HG03469 (cell line): ENCODE measurements around the gene CTNS.

Experiments used
- ATAC-seq: cut with Tn5 transposase; IDR thresholded peaks from one replicate; pipeline ENCODE4 v1.9.1; 2021; ENCODE audit warnings: mild to moderate bottlenecking, moderate library complexity, moderate number of reproducible peaks; ENCODE audit not compliant: unreplicated experiment

CTNS gene

DNA sequence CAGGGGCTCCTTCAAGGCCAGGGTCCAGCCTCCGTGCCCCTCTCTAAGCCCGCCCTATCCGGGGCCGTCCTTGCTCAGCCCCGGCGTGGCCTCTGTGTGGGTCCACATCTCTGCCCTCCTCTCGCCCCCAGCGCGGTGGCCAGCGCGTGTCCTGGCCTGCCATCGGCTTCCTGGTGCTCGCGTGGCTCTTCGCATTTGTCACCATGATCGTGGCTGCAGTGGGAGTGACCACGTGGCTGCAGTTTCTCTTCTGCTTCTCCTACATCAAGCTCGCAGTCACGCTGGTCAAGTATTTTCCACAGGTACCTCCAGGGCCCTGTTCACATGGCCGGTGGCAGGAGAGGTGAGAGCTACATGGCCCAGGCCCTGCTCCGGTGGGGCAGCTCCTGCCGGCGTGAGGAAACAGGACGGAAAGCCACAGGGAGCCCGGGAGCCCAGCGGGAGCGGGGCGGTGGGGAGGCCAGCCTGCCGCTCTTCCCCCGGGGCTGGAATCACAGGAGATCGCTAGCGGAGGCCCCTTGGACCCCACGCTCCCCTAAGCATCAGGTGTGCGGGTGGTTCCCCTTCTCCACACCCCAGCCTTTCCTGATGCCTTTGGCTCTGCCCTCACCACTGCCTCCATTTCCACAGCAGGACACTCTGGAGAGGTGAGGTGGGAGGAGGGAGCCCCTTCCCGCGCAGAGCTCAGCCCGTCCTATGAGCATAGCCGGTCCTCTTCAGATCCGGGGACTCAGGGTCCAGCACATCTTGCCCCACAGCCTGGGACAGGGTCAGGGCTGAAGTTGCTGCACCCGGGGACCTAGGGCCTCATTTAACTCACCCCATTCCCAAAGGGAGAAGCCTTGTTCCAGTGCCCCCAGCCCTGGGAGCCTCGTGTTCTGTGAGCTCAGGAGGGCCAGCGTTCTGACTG lies 21.6 kb downstream of the CTNS start:
- ATAC-seq, result no peak

DNA sequence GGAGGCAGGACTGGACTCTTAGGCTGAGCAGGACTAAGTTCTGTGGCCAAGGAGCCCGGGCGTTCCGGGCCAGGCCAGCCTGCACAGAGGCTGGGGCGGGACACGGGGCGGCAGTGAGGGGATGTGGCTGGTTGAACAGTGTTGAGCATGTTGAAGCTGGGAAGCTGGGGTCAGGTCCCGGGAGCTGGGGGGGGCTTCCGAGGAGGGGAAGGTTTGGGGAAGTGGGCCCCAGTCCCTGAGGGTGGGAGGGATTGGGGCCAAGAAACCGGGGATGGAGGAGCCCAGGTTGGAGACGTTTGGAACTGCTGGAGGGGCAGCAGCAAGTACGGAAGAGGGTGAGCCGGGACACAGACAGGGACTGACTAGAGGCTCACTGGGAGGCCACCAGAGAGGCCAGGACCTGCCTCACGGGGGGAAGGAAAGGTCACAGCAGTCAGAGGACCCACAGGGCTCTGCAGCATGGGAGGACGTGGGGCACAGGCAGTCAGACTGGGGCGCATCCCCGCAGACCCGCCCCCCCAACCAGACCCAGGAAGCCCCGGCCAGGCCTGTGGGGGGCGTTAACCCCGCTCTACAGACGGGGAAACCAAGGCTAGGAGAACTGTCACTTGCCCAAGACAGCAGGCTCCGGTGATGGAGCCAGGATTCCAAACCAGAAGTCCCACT lies 22.4 kb downstream of the CTNS start:
- ATAC-seq, result no peak

DNA sequence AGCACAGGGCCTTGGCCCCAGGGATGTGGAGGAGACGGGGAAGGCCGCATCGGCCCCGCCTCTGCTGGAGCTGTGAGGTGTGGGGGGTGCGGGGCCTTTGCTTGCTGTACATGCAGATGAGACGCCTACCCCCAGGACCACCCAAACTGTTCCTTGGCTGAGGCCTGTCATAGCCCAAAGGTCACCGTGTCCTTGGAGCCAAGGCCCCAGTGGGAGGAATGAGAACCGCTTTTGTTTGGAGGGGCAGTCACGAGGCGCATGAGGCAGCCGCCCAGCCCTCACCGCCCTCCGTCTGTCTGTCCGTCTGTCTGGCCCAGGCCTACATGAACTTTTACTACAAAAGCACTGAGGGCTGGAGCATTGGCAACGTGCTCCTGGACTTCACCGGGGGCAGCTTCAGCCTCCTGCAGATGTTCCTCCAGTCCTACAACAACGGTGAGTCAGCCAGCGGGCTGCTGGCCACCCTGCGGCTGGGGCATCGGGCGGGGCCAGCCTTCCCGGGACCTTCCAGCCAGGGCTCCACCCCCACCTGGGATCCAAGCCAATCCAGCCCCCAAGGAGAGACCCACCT lies 23.1 kb downstream of the CTNS start:
- ATAC-seq, result no peak

DNA sequence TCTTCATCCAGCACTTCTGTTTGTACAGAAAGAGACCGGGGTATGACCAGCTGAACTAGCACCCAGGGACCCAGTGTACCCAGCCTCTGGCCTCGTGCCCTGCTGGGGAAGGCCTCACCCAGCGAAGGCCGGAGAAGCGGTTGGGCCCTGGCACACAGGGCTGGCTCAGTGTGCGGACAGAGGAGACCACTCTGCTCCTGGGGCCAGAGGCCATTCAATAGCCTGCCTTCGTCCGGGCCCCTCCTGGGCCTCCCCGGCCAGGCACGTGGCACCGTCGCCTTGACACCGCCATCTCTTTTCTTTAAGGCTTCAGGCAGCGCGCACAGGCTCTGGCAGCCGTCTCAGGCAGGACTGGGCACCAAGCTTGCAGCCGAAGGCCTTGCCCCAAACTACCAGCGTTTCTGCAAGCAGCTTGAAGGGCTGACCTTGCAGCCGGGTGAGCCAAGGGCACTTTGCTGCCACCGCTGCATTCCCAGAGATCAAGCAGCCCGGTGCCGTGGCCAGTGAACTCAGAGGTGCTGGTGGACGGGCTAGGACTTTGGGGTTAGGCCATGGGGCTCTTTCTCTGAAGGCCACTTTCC lies 23.8 kb downstream of the CTNS start:
- no peak for ATAC-seq

DNA sequence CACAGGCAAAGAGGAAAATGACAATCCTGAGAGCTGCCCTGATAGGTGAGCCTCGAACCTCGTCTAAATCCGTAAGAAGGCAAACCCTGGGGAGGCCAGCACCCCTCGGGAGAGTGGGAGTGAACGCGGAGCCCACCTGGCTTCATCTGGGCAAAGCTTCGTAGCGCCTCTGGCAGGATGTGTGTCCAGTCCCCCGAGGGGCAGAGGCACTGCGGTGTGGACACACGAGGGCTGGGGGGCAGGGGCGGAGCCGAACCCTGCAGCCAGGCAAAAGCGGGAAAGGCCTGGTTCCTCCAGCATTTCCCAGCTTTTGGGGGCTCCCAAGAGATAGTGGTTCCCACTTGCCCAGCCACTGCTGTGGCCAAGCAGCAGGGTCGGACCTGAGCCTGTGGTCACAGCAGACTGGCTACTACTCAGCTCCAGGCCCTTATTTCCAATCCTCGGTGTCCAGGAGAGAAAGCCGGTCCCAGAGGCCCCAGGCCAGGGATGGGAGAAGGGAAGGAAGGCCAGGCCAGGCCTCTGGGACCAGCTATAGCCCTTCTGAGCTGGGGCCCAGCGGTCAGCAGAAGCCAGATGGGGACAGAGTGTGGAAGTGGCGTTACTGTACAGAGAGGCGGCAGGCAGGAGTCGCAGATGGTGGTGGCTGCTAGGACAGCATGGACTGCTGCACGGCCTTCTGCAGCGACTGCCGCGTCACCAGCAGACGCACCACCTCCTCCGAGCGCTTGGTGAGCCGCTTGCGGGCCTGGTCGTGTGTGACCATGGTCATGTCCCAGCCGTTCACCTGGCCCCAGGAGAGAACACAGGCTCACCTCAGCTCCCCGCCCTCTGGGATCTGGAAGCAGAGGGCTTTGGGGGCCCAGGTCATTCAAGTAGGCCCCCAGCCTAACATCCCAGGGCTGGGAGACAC lies 26.8 kb downstream of the CTNS start:
- ATAC-seq, result no peak

DNA sequence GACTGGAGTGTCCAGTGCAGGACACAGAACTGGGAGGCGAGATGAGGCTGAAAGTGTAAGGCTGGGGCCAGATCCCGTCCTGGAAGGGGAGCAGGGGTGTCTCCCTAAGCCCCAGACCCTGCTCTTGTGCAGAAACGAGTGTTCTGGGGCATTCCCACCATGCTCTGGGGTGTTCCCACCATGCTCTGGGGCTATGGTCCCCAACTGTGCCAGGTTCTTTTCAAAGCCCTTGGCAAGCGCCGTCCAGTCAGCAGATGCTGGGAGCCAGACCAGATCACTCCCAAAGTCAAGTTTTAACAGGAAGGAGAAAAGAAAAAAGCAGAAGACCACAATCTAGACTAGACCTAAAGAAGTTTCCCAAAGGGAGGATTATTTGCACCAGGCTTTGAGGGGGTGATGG lies 29.3 kb downstream of the CTNS start:
- ATAC-seq, result no peak

DNA sequence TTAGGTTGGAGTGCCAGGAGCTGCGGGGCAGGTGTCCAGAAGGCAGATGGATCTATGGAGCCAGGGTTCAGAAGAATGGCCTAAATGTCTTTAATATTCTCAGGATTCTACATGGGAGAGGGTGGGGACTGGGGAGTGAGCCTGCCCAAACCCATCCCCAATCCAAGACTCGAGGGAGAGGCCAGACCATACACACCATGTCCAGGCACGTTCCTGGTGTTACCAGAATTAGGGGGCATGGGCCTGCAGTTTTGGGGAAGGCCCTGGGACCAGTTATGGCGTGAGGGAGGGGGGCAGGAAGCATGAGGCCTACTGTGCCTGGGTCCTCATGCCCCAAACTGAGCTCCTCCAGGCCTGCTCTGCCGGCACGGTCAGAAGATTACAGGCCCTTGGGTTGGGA lies 30.0 kb downstream of the CTNS start:
- ATAC-seq, result no peak

DNA sequence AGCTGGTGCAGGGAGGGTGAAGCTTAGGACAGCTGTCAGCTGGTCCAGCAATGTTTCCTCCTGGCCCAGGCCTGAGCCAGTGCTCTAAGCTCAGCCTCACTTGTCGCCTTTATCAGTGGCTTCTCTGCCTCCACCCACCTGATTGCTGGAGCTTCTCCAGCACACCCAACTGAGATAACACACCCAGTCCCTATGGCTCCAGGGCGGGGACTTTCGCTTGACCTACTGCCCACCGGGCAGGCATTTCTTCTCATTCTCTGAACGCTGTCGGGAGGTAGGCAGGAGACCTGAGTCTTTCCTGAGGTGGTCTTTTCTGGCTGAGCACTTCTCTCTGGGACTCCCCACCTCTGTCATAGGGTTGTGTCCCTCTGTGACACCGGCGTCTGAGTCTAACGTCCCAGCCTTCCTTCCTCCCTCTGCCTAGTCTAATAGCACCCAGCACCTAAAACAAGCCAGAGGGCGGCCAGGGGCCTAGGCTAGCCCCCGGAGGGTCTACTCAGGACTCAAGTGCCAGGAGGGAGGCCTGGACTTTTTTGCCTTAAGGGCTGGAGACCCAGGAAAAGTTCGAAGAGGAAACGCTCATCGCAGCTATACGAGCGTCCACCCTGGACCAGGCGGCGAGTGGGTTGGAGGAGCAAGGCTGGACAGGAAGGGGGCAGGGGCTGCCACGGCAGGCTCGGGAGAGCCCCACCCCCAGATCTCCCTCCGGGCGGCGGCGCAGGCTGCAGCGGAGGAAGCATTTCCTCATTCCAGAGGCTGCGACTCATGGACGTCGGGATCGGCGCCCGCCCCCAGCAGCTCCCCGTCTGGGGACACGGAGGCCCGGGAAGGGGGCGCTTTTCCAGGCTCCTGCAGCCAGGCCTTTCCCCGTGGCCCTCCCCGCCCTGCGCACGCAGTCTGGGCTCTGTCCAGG lies 31.1 kb downstream of the CTNS start:
- no peak for ATAC-seq

DNA sequence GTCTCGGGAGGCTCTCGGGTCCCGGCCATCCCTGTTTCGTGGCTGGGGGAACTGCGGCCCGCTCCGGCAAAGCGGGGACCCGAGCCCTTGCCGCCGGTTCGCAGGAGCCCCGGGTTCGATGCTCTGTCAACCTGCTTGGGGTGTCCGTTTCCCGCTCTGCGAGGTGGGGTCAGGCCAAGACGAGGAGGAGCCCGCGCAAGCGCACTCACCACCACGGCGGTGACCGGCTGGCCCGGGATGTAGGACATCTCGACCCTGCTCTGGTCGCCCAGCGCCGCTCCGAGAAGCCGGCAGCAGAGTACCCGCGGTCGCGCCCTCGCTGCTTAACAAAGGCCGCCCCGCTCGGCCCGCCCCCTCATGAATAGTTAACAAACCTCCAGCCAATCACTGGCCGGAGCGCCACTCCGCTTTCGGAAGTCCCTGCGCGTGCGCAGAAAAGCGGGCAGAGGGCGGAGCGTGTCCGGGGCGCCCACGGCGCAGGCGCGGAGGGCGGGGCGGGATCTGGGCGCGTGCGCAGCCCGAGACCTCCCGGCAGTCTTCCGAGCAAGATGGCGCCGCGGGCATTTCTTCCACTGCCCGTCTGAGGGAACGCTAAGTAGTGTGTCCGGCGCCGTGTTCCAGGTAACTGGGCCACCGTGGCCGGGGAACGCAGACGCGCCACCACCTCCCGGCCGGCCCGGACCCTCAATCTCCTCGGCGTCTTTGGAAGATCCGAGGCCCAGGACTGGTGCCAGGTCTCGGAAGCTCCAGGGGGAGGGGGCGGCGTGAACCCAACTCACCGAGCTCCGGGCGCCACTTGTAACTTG lies 31.9 kb downstream of the CTNS start, which contains the start of the genes EMC6 and TAX1BP3:
EMC6 (plus strand) TSS at position 534 of the 806 bp plus-strand sequence. CDS start 335 bp downstream, outside the sequence.
TAX1BP3 (minus strand) TSS at position 300 of the 806 bp plus-strand sequence; CDS start at position 248, 52 bp downstream.
- peak; percentile 72 for ATAC-seq

DNA sequence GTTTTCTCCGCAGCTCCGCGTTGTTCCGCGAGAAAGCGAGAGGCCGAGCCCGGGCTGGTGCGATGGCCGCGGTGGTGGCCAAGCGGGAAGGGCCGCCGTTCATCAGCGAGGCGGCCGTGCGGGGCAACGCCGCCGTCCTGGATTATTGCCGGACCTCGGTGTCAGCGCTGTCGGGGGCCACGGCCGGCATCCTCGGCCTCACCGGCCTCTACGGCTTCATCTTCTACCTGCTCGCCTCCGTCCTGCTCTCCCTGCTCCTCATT lies 32.5 kb downstream of the CTNS start:
- peak; percentile 6 for ATAC-seq

DNA sequence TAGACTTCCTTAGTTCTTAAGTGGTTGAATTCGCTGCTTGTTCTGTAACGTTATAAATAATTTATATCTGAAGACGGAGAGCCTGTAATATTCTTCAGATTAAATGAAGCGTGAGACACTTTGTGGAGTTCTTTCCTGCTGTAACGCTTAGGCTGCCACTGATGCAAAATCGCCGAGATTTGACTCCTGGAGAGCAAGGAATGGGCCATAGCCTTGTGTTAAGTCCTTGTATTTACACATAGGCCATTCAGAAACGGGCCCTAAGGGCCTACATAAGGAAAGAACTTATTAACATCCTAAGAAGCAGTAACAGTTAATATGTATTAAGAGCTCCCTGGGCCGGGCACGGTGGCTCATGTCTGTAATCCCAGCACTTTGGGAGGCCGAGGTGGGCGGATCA lies 33.0 kb downstream of the CTNS start:
- no peak for ATAC-seq

DNA sequence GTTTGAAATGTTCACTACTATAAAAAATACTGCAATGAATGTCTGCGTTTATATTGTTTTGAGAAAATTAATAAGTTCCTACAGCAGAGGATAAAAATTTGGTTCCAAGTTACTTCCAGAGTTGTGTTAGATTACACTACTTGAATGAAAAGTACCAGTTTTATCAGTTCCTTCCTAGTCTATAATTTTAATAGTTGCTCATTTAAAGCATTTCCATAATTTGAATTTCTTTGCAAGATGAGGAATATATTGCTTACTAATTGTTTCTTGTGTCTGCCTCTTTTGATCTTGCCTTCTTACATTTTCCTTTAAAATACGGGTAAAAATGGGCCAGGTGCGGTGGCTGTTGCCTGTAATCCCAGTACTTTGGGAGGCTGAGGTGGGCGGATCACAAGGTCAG lies 36.0 kb downstream of the CTNS start:
- no peak for ATAC-seq

DNA sequence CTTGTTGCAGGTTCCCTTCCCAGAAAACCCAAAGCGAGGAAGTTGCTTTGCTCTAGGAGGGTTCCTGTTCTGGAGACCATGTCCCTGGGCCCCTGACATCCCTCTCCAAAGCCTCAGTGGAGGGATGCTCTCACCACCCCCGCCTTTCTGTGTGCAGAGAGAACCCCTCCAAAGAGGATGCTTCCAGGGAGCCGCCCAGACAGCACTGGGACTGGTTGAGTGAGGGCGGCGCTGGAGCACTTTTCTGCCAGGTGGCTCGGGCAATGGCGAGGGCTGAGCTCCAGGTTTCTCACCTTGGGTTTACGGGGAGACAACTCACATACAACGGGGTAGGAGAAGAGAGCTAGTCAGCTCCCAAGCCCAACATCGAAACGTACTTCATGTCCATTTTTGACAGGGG lies 39.3 kb downstream of the CTNS start:
- no peak for ATAC-seq

DNA sequence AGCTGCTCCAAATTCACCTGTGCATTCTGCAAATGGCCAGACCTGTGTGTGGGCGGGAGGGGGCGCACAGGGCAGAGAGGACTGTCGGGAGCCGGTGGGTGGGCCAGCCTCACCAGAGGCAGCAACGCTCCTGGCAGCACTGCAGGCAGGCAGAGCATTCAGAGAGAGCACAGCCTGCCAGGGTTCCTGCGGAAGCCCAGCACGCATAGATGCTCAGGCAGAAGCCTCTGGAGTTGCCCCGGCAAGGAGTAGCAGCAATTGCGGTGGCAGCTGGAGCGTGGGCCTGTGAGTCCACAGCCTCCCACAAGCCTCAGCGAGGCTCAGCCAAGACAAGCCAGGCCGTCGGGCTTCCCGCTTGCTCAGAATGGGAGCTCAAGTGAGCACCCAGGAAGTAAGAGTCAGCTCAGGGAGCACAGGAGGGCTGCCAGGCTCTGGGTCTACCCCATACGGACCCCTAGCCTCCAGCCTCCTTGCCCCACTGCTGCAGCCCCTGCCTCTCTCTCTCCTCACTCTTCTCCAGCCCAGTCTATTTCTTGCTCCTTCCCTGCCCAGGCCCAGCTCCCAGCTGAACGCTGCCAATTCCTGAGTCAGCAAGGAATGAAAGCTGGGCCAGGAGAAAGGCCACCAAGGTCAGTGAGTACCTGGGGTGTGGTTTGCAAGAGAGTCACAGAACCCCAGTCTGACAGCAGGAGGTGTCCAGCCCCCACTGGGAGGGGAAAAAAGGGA lies 41.7 kb downstream of the CTNS start:
- no peak for ATAC-seq

DNA sequence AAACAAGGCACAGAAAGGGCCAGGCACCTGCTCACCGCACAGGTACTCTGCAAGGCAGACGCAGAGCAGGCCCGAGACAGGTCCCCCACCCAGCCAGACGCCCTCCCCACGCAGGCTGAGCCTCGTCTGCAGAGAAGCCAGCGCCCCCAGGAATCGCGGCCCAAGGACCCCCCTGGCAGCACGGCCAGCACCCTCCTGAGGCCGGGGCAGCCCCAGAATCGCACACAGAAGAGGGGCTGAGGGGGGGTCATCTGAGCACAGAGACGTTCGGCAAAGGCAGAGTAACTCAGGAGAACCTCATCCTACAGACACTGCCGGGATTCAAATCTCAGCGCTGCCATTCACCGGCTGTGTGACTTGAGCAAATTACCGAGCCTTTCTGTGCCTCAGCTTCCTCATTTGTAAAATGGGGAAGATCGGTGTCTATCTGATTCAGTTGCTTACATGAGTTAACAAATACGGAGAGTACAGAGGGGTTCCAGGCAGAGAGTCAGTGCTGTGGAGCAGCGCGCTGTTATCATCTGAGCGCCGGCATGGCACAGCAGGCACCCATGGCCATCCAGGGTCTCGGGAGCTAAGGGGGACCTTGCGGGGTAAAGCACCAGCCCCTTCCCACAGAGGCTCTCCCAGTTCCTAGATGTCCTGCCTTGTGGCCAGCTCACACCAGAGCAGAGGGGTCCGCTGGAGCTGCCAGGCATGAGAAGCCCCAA lies 42.4 kb downstream of the CTNS start:
- ATAC-seq, result no peak

DNA sequence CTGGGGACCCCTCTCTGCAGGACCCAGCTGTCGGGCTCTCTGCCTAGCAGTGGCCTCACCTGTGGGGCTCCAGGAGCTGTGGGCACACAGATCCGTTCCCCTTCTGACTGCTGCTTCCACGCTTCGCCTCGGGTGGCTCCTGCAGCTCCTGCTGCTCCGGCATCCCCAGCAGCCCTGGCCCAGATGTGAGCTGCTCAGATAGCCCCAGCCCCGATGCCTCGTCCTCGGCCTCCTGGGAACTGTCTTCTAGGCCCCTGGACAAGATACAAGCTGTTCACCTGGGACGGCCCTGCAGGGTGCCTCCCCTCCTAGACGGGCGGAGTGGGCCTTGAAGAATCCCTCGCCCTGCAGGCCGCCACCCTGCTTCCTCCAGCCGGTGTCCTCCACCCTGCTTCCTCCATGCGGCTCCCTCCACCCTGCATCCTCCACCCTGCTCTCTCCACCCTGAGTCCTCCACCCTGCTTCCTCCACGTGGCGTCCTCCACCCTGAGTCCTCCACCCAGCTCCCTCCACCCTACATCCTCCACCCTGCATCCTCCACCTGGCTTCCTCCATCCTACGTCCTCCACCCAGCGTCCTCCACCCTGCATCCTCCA lies 43.1 kb downstream of the CTNS start:
- ATAC-seq, result no peak

DNA sequence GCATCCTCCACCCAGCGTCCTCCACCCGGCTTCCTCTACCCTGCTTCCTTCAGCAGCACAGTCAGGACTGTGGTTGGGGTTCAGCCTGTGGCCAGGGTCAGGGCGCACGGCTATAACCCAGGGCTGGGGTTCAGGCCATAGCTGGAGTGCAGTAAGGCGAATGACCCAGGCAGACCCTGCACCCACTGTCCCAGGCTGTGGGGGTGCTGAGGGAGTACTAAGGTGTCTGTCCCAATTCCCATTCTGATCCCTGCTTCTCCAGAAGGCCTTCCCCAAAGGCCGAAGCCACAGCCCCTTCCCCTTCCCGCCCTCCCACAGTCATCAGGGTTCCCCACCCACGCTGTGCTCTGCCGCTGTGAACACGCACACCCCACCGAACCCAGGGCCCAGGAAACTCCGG lies 44.5 kb downstream of the CTNS start:
- ATAC-seq, result no peak
